Subcutaneous abdominal adipose tissue (tissue), 5 donors: ENCODE data around the gene PSTPIP2.
"Not testable (repeated sequence)": the region's sequence is repeated elsewhere in the genome, so short reads cannot be mapped to it uniquely, and the experiment has no call there.

Experiments
- H3K27ac ChIP-seq: one replicate; pipeline ENCODE4 v1.7.0; 2013; ENCODE audit warnings: low read depth, mild to moderate bottlenecking, inconsistent platforms, low read length, moderate library complexity
- H3K27me3 ChIP-seq, 5 donors: one replicate each; pipeline ENCODE4 v1.7.0; 2013; ENCODE audit warnings: low read length in 5 of 5, inconsistent platforms in 1 of 5; ENCODE audit not compliant: control insufficient read depth in 5 of 5, insufficient read depth in 4 of 5
- H3K36me3 ChIP-seq, 5 donors: one replicate each; pipeline ENCODE4 v1.7.0; 2013; ENCODE audit warnings: low read length in 5 of 5; ENCODE audit not compliant: control insufficient read depth in 5 of 5, insufficient read depth in 5 of 5
- H3K4me1 ChIP-seq, 5 donors: one replicate each; pipeline ENCODE4 v1.7.0; 2013; ENCODE audit warnings: low read length in 5 of 5, mild to moderate bottlenecking in 3 of 5, moderate library complexity in 1 of 5; ENCODE audit not compliant: control insufficient read depth in 5 of 5, insufficient read depth in 5 of 5
- H3K4me3 ChIP-seq, 5 donors: one replicate each; pipeline ENCODE4 v1.7.0; 2013; ENCODE audit warnings: low read length in 5 of 5, low read depth in 1 of 5
- H3K9ac ChIP-seq, 5 donors: one replicate each; pipeline ENCODE4 v1.7.0; 2013; ENCODE audit warnings: low read length in 5 of 5, mild to moderate bottlenecking in 4 of 5, moderate library complexity in 3 of 5
- H3K9me3 ChIP-seq, 5 donors: one replicate each; pipeline ENCODE4 v1.7.0; 2013; ENCODE audit warnings: low read length in 5 of 5; ENCODE audit not compliant: control insufficient read depth in 5 of 5
- donor health status: healthy.
- donor health status: healthy.
- donor health status: healthy.
- donor health status: healthy.
- donor health status: healthy.

PSTPIP2 gene

DNA sequence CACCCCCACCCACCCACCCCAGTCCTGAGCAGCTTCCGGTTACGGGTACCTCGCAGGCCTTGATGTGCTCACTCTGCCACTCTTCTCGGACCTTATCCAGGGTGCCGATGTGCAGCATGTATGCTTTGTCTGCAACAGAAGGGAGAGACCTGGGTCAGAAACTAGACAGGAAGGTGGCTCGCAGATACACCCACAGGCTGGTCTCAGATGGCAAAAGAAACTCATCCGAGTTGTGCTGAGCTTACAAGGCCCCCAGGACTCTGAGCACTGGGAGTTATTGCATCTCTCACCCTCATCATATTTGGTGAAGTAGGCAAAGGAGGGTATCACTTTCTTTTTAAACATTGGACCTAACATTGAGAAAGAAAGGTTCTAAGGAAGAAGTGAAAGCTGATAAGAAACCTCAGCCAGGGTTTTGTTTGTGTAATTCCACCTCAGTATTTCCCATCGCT lies 74.3 kb downstream of the PSTPIP2 start:
- H3K36me3 ChIP-seq: peaks cover 0 to 3% (median 0%) of the 10 kb centered on the region in 5 donors
- no peak overlapping the region for H3K27ac ChIP-seq
- no peaks in the 10 kb centered on the region for H3K27me3 ChIP-seq
- no peak overlapping the region for H3K9ac ChIP-seq
- H3K4me1 ChIP-seq: no peaks in the 10 kb centered on the region
- H3K4me3 ChIP-seq: no peak overlapping the region
- H3K9me3 ChIP-seq: peaks cover 0 to 3% (median 0%) of the 10 kb centered on the region in 5 donors

DNA sequence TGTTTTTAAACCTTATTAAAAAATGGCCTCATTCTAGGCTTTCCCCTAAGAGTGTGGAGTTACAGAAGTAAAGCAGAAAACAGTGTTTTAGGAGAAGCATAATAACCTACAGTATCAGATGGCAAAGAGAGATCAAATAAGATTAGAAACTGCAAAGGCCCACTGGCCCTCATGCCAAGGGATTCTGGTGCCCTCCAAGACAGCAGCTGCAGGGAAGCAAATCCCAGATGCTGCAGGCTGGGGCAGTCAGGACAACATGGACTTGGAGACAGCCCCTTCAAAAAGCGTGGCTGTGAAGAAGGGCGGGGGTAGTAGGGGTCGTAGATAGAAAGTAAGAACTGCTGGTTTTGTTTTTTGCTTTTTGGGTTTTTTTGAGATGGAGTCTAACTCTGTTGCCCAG lies 76.6 kb downstream of the PSTPIP2 start:
- Histone ChIP-seq H3K27me3 (no peaks in the 10 kb centered on the region), H3K36me3 (peaks cover 0 to 5% (median 0%) of the 10 kb centered on the region in 5 donors), H3K9me3 (no peaks in the 10 kb centered on the region), H3K4me3 (no peak overlapping the region), H3K4me1 (no peaks in the 10 kb centered on the region), H3K9ac (no peak overlapping the region), H3K27ac (no peak overlapping the region)

DNA sequence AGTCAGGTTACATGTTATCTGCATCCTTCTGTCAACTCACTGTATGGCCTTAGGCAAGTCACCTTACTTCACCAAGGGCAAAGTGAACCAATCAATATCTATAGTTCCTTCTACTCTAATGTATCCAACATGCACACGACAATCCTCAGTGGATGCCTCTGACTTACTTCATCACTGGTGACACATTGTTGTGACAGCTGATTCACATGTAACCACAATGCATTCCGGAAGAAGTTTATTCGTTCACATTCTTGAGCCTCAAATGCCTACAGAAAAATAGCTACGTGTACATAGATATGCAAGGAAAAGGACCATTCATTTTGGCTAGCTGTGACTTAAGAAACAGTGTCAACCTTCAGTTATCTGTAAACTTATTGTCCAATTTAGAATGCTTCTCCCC lies 78.6 kb downstream of the PSTPIP2 start:
- H3K27me3 ChIP-seq: no peaks in the 10 kb centered on the region
- no peaks in the 10 kb centered on the region for H3K4me1 ChIP-seq
- no peaks in the 10 kb centered on the region for H3K9me3 ChIP-seq
- H3K27ac ChIP-seq: no peak overlapping the region
- H3K4me3 ChIP-seq: no peak overlapping the region
- H3K36me3 ChIP-seq: peaks cover 0 to 10% (median 5%) of the 10 kb centered on the region in 5 donors
- no peak overlapping the region for H3K9ac ChIP-seq

DNA sequence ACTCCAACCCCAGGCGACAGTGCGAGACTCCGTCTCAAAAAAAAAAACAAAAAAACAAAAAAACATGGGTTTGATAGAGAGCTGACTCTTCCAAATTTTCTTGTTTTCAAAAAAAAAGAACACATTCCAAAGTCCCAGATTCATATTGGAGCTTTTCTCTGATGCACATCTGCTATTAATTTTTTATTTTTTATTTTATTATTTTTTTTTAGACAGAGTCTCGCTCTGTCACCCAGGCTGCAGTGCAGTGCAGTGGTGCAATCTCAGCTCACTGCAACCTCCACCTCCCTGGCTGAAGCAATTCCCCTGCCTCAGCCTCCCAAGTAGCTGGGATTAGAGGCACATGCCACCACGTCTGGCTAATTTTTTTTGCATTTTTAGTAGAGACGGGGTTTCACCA lies 79.5 kb downstream of the PSTPIP2 start:
- H3K4me1 ChIP-seq, H3K9ac ChIP-seq, H3K27ac ChIP-seq, H3K9me3 ChIP-seq, H3K4me3 ChIP-seq, H3K27me3 ChIP-seq: not testable (repeated sequence)
- peaks cover 0 to 14% (median 5%) of the 10 kb centered on the region in 5 donors for H3K36me3 ChIP-seq

DNA sequence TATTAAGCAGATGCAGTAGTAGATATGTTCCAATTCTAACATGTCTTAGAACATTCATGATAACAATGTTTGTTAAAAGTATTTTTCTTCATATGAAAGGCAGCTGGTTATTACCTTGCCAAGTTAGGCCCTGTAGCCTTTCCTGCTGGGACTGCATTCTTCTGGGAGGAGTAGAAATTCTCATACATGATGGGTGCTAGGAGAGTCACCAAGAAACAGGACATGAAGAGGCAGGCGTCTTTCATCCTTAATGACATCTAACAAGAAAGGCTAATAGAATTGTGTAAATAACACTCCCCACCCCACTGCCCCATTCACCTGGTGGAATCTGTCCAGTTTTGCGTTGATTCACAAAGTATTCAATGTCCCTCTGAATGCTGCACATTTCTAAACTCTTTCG lies 80.3 kb downstream of the PSTPIP2 start:
- Histone ChIP-seq H3K27me3 (no peaks in the 10 kb centered on the region), H3K4me1 (no peaks in the 10 kb centered on the region), H3K27ac (no peak overlapping the region), H3K9ac (no peak overlapping the region), H3K36me3 (peaks cover 0 to 16% (median 5%) of the 10 kb centered on the region in 5 donors), H3K9me3 (no peaks in the 10 kb centered on the region), H3K4me3 (no peak overlapping the region)

DNA sequence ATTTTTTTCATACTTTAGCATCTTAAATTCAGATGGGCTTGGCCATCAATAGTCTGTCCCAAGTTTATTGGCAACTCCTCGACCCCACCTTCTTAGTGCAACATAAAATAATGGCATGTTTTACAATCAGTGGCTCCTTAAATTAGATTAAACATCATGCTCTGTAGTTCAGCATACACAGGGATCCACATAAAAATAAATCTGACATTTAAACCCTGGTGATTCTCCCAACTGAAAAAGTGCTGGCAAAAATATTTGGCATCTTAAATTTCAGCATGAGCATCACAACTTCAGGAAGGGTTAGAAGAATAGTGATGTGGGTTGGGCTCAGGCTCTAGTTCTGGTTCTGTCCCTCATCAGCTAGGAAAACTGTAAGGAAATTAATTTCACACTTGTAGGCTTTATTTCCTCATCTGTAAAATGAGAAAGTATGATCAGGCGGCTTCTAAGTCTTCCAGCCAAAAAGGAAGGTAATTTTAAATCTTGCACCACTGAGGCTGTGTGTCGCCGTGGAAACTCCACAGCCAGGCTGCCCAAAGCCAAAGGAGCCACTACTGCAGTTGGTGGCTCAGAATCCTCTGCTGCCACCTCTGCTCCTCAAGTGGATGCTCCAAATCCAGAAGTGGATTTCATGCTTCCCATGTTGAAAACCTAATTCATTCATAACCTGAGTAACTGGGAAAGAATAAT lies 87.4 kb downstream of the PSTPIP2 start:
- Histone ChIP-seq H3K27ac (no peak overlapping the region), H3K9me3 (no peaks in the 10 kb centered on the region), H3K4me3 (no peak overlapping the region), H3K27me3 (no peaks in the 10 kb centered on the region), H3K9ac (no peak overlapping the region), H3K36me3 (peaks cover 0 to 10% (median 1%) of the 10 kb centered on the region in 5 donors), H3K4me1 (peaks cover 0 to 7% (median 4%) of the 10 kb centered on the region in 5 donors)

DNA sequence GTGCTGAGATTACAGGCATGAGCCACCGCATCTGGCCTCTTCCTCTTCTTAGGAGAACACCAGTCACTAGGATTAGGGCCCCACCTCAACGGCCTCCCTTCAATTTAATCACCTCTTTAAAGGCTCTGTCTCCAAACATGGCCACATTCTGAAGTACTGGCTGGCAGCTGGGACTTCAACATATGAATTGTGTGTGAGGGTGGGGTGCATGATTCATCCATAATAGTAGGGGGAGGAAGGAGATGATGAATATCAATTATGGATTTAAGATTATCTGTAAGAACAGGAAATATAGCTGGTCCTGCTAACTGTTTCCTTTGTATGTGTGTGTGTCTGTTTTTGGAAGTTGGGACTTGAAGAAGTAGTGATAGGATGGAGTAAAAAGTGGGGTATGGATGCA lies 90.2 kb downstream of the PSTPIP2 start:
- Histone ChIP-seq H3K27ac (no peak overlapping the region), H3K9me3 (no peaks in the 10 kb centered on the region), H3K4me1 (peaks cover 0 to 7% (median 4%) of the 10 kb centered on the region in 5 donors), H3K4me3 (no peak overlapping the region), H3K27me3 (no peaks in the 10 kb centered on the region), H3K36me3 (no peaks in the 10 kb centered on the region), H3K9ac (no peak overlapping the region)

DNA sequence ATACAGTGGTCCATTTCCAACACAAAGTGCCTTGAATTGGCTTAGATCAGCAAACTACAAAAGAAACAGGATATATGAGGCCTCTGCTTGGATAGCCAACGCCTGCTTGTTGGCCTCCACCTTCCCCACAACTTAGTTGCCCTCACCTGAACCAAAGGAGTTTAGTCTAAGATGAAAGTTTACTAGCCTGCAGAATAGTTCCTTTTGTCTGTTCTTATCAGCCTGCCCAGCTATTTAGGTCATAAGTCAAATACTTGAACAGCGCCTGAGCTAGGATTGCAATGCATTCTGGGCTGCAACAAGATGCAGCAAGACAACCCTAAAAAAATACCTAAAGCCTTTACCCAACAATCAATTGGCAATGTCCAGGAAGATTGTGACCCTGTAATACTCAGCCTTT lies 91.8 kb downstream of the PSTPIP2 start:
- no peak overlapping the region for H3K27ac ChIP-seq
- H3K27me3 ChIP-seq: no peaks in the 10 kb centered on the region
- H3K9ac ChIP-seq: no peak overlapping the region
- no peaks in the 10 kb centered on the region for H3K9me3 ChIP-seq
- H3K4me3 ChIP-seq: no peak overlapping the region
- H3K4me1 ChIP-seq: peaks cover 0 to 7% (median 4%) of the 10 kb centered on the region in 5 donors
- no peaks in the 10 kb centered on the region for H3K36me3 ChIP-seq

DNA sequence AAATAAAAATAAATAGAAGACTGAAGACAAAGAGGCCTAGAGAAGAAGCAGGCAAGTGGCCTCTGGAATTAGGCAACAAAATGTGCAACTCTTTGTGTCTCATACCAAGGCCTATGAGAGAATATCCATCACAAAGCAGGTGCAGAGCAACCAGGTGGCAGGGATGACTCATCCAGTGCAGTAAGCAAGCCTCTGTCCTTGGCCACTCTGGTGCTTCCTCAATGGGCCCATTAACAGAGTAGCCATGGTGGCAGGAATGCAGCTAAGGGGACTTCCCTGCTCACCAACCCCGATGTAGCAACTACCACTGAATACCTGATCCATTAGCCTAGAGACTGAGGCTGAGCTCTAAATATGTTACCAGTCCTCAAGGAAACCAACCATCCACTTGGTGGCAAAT lies 94.0 kb downstream of the PSTPIP2 start:
- no peaks in the 10 kb centered on the region for H3K9me3 ChIP-seq
- no peak overlapping the region for H3K9ac ChIP-seq
- no peak overlapping the region for H3K27ac ChIP-seq
- no peak overlapping the region for H3K4me3 ChIP-seq
- peaks cover 0 to 11% (median 4%) of the 10 kb centered on the region in 5 donors for H3K4me1 ChIP-seq
- H3K27me3 ChIP-seq: no peaks in the 10 kb centered on the region
- no peaks in the 10 kb centered on the region for H3K36me3 ChIP-seq

DNA sequence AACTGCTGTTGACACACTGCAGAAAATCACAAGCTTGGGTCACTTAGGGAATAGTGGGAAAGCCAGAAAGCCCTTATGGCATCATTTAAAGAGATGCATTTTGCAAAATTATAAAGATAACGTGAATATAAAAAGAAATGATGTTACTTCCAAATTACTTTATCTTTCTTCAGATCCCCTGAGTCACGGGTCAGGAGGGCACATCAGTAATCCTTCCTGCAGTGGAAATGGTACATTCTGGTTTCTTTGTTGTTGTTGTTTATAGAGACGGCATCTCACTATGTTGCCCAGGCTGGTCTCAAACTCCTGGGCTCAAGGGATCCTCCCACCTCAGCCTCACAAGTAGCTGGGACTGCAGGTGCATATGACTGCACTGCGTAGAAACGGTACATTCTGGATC lies 95.1 kb downstream of the PSTPIP2 start:
- H3K4me3 ChIP-seq: no peak overlapping the region
- no peak overlapping the region for H3K27ac ChIP-seq
- no peaks in the 10 kb centered on the region for H3K36me3 ChIP-seq
- no peaks in the 10 kb centered on the region for H3K27me3 ChIP-seq
- H3K9me3 ChIP-seq: no peaks in the 10 kb centered on the region
- no peak overlapping the region for H3K9ac ChIP-seq
- peaks cover 0 to 11% (median 4%) of the 10 kb centered on the region in 5 donors for H3K4me1 ChIP-seq
